GM08714 (cell line): ENCODE data around the gene SMAD4.
"Not testable (repeated sequence)": the region's sequence is repeated elsewhere in the genome, so short reads cannot be mapped to it uniquely, and the experiment has no call there.

ENCODE experiments used
- H3K4me3 ChIP-seq: fragments of 200-500 bp; sonication (Bioruptor generic); 2 replicates; pipeline ENCODE4 v1.5.1; 2014; ENCODE audit warnings: mild to moderate bottlenecking, low read length, inconsistent platforms
- ZNF274 ChIP-seq: IDR thresholded peaks from 2 replicates; pipeline ENCODE4 v1.6.1; 2012; ENCODE audit warnings: mild to moderate bottlenecking, low read depth, low read length

The SMAD4 gene

DNA sequence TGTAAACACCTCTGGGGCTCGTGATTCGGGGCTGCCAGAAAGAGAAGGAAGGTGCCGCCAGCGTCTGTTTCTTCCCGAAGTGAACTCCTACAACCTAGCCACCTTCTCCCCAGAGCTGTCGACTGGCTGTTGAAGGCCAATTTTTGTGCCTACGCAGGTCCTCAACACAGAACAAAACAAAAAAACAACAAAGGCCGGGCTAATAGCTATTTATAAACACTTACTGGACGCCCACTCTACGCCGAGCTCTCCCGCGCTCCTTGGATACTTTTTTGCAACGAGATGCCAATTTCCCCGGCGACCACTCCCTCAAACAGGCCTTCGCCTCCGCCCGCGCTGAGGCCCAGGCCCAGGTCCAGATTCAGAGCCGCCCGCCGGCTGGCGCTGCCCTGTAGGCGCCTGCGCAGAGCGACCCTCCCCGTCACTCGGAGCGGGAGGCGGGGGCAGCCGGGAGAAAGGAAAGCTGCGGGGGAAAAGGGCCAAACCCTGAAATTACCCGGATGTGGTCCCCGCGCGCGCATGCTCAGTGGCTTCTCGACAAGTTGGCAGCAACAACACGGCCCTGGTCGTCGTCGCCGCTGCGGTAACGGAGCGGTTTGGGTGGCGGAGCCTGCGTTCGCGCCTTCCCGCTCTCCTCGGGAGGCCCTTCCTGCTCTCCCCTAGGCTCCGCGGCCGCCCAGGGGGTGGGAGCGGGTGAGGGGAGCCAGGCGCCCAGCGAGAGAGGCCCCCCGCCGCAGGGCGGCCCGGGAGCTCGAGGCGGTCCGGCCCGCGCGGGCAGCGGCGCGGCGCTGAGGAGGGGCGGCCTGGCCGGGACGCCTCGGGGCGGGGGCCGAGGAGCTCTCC lies at the start of gene SMAD4:
Gene SMAD4, plus strand, starts transcription at position 520 of the 843 bp plus-strand sequence. CDS start 16,834 bp downstream, outside the sequence.
- TF ChIP-seq ZNF274, result no peak
- H3K4me3 ChIP-seq, result peak within 1 kb of the TSS; percentile 73

DNA sequence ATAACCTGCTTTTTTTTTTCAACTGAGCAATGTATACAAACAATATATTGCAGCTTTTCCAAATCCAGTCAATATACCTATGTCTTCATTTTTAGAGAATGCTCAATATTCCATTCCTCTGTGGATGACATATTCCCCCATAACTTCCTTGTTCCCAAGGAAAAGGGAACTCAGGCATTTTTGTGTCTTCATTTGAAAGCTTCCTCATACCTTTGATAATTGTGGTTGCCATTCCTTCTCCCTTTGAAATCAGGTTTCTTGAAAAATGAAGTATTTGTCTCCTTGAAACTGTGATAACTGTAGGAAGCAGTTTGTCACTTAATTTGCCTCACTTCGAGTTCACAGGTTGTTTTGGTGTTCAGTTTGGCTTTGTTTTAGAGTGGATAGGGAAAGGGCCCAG lies 48.6 kb upstream of the SMAD4 start:
- no peak for TF ChIP-seq ZNF274
- H3K4me3 ChIP-seq, result no peak overlapping the region

DNA sequence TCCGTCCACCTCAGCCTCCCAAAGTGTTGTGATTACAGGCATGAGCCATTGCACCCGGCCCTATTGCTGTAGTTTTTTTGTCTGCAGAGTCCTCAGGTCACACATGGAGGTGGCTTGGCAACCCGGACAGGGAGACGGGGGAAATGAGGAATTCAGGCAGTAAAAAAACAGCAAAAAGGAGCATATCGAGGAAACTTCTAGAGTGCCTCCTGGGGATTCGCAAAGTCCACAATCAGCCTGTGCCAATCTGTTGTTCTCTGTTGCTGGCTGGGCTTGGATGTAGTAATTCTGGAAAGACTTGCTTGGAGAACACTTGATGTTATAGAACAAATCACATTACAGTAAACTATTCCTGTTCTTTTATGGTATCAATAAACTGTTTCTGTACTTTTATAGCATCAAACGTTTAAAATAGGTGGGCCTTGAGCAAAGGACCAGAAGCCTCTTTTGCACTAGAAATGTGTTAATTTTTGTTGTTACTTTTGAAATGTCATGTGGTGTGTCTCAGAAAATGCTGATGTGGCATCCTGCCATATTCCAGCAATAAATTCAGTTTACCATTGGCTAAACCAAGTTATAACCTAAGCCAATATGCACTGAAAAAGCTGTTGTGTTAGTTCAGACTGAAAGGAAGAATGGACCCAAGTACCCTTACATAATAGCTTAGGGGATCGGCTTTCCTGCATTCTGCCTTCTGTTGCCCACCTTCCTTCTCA lies 47.8 kb upstream of the SMAD4 start:
- H3K4me3 ChIP-seq, result no peak overlapping the region
- no peak for TF ChIP-seq ZNF274

DNA sequence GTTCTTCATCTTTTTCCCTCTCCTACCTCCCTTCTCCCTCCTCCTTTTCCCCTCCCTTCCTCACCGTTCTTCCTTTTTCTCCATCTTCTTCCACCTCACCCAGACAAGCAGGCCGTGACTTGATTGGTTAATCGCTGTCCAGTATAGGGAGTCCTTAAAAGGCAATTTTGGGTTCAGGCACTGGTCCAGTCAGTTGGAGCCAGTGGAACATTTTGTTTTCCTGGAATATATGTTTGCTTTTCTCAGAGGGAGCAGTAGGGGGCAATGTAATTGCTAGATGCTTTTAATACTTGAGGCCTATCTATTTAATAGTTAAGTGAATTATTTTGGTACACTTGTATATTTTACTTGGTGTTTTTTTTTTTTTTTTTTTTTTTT lies 47.2 kb upstream of the SMAD4 start:
- no peak for TF ChIP-seq ZNF274
- H3K4me3 ChIP-seq, result no peak overlapping the region

DNA sequence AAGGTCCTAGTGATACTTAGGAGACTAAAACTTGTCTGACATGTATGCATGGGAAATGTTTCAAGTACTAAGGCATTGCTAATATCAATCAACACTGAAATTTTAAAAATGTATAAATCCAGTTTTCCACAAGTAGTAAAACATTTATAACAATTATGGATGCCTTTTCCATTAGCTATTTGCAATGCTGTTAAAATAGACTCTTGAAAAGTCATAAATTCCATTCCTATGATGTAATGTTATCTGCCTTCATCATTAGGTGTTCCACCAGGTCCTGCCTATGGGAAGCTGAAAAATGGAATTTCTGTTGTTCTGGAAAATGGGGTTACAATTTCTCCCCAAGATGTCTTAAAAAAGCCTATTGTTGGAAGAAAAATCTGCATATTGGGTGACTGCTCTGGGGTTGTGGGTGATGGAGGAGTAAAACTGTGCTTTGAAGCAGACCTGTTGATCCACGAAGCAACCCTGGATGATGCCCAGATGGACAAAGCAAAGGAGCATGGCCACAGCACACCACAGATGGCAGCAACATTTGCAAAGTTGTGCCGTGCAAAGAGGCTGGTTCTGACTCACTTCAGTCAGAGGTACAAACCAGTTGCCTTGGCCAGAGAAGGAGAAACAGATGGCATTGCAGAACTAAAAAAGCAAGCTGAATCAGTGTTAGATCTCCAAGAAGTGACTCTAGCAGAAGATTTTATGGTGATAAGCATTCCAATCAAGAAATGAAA lies 43.5 kb upstream of the SMAD4 start:
- TF ChIP-seq ZNF274, result no peak

DNA sequence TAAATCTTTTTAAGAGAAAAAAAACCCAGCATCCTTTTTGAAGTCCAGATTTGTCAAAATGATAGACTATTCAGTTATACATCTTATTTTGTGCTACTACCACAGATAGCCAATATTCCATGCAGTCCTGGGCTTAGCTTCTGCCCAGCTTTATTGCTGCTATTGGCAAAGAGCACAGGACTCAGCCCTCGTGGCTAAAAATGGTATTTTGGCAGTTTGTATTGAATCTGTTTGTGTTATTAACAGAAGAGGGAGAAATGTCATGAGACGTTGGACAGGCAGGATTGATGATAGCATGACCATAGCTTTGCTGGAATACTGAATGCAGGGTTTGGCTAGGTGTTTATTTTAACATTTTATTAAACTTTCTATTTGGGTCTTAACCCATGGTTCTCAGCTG lies 42.8 kb upstream of the SMAD4 start:
- H3K4me3 ChIP-seq, result no peak overlapping the region
- no peak for TF ChIP-seq ZNF274

More for the DNA sequence above, 43.5 kb upstream of the SMAD4 start:
- no peak overlapping the region for H3K4me3 ChIP-seq

DNA sequence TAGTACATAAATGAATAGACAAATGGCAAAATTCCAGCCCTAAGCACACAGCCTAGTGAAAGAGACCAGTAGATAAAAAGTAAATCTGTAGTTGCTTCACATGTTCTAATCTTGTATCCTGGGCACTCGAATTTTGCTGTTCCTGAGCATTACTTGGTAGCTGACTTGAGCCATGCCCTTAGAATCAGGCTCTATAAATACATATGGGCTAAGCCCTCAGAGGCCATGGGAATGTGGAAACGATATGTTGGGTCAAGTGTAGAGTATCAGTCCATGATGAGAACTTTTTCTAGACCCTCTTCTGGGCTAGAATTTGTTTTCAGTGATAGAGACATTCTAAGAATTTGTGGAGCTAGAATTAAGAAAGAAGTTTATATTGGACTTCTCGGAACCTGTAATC lies 40.3 kb upstream of the SMAD4 start:
- TF ChIP-seq ZNF274, result no peak
- no peak overlapping the region for H3K4me3 ChIP-seq

DNA sequence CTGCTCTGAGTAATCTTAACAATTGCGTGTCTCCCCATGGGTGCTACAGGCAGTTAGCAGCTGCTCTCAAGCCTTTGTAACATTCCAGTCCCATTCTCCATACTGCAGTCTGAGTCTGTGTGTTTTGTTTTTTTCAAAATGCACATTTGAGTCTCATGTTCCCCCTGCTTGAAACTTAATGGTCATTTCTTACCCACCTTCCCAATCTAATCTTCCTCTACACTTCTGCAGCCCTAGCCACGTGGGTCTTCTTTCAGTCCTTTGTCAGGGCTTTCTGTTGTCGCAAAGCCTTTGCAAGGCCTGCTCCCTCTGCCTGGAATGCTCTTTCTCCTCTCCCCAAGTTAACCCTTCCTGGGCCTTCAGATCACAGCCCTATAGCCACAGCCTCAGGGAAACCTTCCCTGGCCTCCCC lies 37.7 kb upstream of the SMAD4 start:
- H3K4me3 ChIP-seq, result no peak overlapping the region
- TF ChIP-seq ZNF274, result no peak

DNA sequence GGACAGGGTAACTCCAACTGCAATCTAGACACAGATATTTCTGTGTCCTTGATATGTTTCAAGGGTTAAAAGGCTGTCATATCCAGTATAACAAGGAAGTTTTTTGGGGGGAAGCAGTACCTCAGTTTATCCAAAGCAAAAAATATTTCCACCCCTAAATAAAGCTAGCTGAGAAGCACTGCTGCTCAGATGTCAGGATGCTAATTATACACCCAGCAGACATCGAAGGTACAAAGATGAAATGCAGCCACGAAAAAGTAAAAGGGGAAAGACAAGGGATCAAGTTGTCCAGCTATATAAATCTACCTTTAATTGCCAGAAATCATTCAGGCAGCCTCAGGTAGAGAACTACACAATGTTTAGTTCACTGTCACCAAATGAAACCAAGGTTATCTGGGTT lies 36.0 kb upstream of the SMAD4 start:
- TF ChIP-seq ZNF274, result no peak
- no peak overlapping the region for H3K4me3 ChIP-seq

DNA sequence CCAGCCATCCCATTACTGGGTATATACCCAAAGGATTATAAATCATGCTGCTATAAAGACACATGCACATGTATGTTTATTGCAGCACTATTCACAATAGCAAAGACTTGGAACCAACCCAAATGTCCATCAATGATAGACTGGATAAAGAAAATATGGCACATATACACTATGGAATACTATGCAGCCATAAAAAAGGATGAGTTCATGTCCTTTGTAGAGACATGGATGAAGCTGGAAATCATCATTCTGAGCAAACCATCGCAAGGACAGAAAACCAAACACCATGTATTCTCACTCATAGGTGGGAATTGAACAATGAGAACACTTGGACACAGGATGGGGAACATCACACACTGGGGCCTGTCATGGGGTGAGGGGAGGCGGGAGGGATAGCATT lies 26.8 kb upstream of the SMAD4 start:
- H3K4me3 ChIP-seq, result not testable (repeated sequence)

DNA sequence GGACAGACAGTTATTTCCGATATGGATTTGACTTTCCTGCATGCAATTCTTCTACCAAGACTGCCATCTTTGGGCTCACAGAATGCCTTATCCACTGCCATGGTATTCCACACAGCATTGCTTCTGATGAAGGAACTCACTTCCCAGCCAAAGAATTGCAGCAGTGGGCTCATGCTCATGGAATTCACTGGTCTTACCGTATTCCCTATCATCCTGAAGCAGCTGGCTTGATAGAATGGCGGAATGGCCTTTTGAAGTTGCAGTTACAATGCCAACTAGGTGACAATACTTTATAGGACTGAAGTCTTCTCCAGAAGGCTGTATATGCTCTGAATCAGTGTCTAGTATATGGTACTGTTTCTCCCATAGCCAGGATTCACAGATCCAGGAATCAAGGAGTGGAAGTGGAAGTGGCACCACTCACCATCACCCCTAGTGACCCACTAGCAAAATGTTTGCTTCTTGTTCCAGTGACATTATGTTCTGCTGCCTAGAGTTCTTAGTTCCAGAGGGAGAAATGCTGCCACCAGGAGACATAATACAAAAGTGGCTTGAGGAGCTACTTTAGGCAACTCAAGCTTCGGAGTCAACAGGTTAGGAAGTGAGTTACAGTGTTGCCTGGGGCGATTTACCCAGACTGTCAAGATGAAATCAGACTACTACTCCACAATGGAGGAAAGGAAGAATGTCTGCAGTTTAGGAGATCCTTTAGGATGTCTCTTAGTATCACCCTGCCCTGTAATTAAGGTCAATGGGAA lies 23.8 kb upstream of the SMAD4 start:
- TF ChIP-seq ZNF274, result no peak
- no peak overlapping the region for H3K4me3 ChIP-seq

DNA sequence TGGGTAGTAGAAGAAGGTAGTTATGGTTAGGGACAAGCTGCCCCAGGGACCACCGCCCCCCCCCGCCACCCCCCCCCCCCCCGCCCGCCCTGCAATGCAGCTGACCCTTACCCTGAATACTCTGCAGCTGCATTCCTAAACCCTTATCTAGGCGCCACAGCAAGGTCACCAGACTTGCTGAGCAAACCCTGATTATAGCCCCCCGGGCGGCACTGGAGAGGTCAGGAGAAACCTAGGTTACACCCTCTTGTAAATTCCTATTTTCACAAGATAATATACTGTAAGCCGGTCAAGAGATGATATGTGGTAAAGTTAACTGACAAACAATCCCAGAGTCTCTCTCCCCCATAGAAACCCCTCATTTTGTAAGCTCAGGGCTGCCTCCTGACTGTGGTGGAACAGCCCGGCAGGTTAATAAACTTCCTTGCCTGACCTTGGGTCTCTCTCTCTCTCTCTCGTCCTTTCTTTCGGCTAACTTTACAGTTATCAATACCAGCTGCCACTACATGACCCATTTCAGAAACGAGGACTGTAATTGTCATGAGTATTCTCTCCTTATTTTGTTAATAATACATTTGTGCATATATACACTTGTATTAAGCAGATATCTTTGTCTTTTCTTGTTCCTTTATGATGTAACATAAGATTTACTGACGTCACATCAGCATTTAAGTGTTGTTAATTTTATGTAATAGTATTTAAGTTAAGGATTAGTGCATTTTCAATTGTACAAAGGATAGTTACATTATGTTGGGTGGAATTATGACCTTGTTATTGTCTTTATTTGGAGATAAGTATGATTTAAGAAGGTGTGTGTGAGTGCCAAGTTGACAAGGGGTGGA lies 22.8 kb upstream of the SMAD4 start:
- no peak for TF ChIP-seq ZNF274
- H3K4me3 ChIP-seq, result no peak overlapping the region

DNA sequence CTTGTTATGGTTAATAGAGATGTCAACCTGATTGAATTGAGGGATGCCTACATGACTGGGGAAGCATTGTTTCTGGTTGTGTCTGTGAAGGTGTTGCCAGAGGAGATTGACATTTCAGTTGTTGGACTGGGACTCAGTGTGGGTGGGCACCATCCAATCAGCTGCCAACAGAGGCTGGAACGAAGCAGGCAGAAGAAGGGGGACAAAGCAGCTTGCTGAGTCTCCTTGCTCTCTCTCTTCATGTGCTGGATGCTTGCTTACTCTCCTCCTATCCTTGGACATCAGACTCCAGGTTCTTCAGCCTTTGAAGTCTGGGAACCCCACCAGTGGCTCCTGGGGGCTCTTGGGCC lies 22.2 kb upstream of the SMAD4 start:
- no peak for TF ChIP-seq ZNF274
- no peak overlapping the region for H3K4me3 ChIP-seq
